Panc1 (cell line): Measurements from ENCODE around the gene SERPINE3.

Experiments used
- POLR2AphosphoS5 ChIP-seq: IDR thresholded peaks from 2 replicates; pipeline ENCODE4 v1.6.1; 2012; ENCODE audit warnings: mild to moderate bottlenecking, low read depth, low read length, moderate library complexity
- TF ChIP-seq, protein P1 (sequence below): fragments of 450-650 bp; IDR thresholded peaks from 2 replicates; pipeline ENCODE4 v1.5.1; 2017; ENCODE audit warnings: mild to moderate bottlenecking
- TF ChIP-seq, protein P2 (sequence below), 2 experiments: IDR thresholded peaks; 2 replicates each; pipeline ENCODE4 v1.6.1; 2011 to 2012; ENCODE audit warnings: low read depth in 2 of 2, control low read depth in 1 of 2, low read length in 1 of 2, mild to moderate bottlenecking in 1 of 2, moderate library complexity in 1 of 2; ENCODE audit not compliant: insufficient read depth in 1 of 2

GRCh38 chr13:51330791-51331190, 8.7 kb upstream of the SERPINE3 start:
- TF ChIP-seq, protein P1, sequence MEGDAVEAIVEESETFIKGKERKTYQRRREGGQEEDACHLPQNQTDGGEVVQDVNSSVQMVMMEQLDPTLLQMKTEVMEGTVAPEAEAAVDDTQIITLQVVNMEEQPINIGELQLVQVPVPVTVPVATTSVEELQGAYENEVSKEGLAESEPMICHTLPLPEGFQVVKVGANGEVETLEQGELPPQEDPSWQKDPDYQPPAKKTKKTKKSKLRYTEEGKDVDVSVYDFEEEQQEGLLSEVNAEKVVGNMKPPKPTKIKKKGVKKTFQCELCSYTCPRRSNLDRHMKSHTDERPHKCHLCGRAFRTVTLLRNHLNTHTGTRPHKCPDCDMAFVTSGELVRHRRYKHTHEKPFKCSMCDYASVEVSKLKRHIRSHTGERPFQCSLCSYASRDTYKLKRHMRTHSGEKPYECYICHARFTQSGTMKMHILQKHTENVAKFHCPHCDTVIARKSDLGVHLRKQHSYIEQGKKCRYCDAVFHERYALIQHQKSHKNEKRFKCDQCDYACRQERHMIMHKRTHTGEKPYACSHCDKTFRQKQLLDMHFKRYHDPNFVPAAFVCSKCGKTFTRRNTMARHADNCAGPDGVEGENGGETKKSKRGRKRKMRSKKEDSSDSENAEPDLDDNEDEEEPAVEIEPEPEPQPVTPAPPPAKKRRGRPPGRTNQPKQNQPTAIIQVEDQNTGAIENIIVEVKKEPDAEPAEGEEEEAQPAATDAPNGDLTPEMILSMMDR = no peak
- TF ChIP-seq, protein P2, sequence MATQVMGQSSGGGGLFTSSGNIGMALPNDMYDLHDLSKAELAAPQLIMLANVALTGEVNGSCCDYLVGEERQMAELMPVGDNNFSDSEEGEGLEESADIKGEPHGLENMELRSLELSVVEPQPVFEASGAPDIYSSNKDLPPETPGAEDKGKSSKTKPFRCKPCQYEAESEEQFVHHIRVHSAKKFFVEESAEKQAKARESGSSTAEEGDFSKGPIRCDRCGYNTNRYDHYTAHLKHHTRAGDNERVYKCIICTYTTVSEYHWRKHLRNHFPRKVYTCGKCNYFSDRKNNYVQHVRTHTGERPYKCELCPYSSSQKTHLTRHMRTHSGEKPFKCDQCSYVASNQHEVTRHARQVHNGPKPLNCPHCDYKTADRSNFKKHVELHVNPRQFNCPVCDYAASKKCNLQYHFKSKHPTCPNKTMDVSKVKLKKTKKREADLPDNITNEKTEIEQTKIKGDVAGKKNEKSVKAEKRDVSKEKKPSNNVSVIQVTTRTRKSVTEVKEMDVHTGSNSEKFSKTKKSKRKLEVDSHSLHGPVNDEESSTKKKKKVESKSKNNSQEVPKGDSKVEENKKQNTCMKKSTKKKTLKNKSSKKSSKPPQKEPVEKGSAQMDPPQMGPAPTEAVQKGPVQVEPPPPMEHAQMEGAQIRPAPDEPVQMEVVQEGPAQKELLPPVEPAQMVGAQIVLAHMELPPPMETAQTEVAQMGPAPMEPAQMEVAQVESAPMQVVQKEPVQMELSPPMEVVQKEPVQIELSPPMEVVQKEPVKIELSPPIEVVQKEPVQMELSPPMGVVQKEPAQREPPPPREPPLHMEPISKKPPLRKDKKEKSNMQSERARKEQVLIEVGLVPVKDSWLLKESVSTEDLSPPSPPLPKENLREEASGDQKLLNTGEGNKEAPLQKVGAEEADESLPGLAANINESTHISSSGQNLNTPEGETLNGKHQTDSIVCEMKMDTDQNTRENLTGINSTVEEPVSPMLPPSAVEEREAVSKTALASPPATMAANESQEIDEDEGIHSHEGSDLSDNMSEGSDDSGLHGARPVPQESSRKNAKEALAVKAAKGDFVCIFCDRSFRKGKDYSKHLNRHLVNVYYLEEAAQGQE (IDR thresholded peaks at IDR 0.05; ENCODE audit: insufficient read depth in 1 of 2, low read depth in 2 of 2, low read length in 1 of 2) = no peak
- no peak for TF ChIP-seq POLR2AphosphoS5
